Common myeloid progenitor, CD34-positive (primary cell): ENCODE results near the gene CHST1.

Experiments used
- CTCF ChIA-PET: fragments of 350-600 bp; sonication (Branson Sonifier 250); formaldehyde crosslinking; loops from one replicate; lab custom pipeline; 2021; ENCODE audit warnings: antibody characterized with exemption; lab: Charles Lee
- POLR2A ChIA-PET: fragments of 350-600 bp; sonication (Branson Sonifier 250); formaldehyde crosslinking; loops from one replicate; lab custom pipeline; 2021; ENCODE audit warnings: antibody characterized with exemption; lab: Charles Lee
- DNase-seq, 3 donors: peaks; one replicate each; pipeline versions ENCODE4 v3.0.0 to v3.0.0-alpha.2; 2013
- H3K27ac ChIP-seq, 2 experiments: 1 replicate in 1 of 2; 2 replicates in 1 of 2; pipeline ENCODE4 v1.7.0; 2013; ENCODE audit warnings: inconsistent platforms in 2 of 2, low read length in 2 of 2, mild to moderate bottlenecking in 2 of 2, low read depth in 1 of 2, moderate library complexity in 1 of 2; ENCODE audit not compliant: severe bottlenecking in 2 of 2, insufficient read depth in 1 of 2, poor library complexity in 1 of 2
- H3K27me3 ChIP-seq, 5 experiments: replicated peaks in 2 of 5; 1 replicate in 3 of 5; 2 replicates in 2 of 5; pipeline versions ENCODE4 v1.6.1 to v1.7.0; 2013; ENCODE audit warnings: low read length in 4 of 5, mild to moderate bottlenecking in 2 of 5, moderate library complexity in 2 of 5, inconsistent platforms in 1 of 5; ENCODE audit not compliant: insufficient read depth in 5 of 5, control insufficient read depth in 4 of 5
- H3K36me3 ChIP-seq, 4 experiments: 1 replicate in 2 of 4; 2 replicates in 2 of 4; pipeline versions ENCODE4 v1.6.1 to v1.7.0; 2013; ENCODE audit warnings: low read length in 3 of 4, control low read depth in 1 of 4, mild to moderate bottlenecking in 1 of 4; ENCODE audit not compliant: control insufficient read depth in 4 of 4, insufficient read depth in 4 of 4
- H3K4me1 ChIP-seq, 4 experiments: 1 replicate in 3 of 4; 2 replicates in 1 of 4; pipeline versions ENCODE4 v1.6.1 to v1.7.1; 2013; ENCODE audit warnings: low read length in 3 of 4, mild to moderate bottlenecking in 3 of 4, control low read depth in 1 of 4, inconsistent platforms in 1 of 4, moderate library complexity in 1 of 4; ENCODE audit not compliant: control insufficient read depth in 4 of 4, insufficient read depth in 4 of 4; ENCODE audit errors: control extremely low read depth in 1 of 4
- H3K4me3 ChIP-seq, 7 experiments: 1 replicate in 4 of 7; 2 replicates in 3 of 7; pipeline versions ENCODE4 v1.5.1 to v1.7.0; 2013; ENCODE audit warnings: mild to moderate bottlenecking in 7 of 7, low read length in 6 of 7, moderate library complexity in 6 of 7, inconsistent platforms in 2 of 7, low read depth in 2 of 7, control low read depth in 1 of 7; ENCODE audit not compliant: insufficient read depth in 4 of 7, control insufficient read depth in 1 of 7; ENCODE audit errors: extremely low read depth in 1 of 7
- H3K9me3 ChIP-seq, 5 experiments: 1 replicate in 4 of 5; 2 replicates in 1 of 5; pipeline versions ENCODE4 v1.6.1 to v1.7.1; 2013; ENCODE audit warnings: low read length in 4 of 5, mild to moderate bottlenecking in 2 of 5, inconsistent platforms in 1 of 5, low read depth in 1 of 5, moderate library complexity in 1 of 5; ENCODE audit not compliant: control insufficient read depth in 4 of 5, insufficient read depth in 2 of 5; ENCODE audit errors: control extremely low read depth in 1 of 5
- WGBS: methylation state at CpG from one replicate; pipeline ENCODE4 v1.1.5; 2013; ENCODE audit not compliant: insufficient coverage; 5-methylcytosine and 5-hydroxymethylcytosine counted together

The CHST1 gene

DNA sequence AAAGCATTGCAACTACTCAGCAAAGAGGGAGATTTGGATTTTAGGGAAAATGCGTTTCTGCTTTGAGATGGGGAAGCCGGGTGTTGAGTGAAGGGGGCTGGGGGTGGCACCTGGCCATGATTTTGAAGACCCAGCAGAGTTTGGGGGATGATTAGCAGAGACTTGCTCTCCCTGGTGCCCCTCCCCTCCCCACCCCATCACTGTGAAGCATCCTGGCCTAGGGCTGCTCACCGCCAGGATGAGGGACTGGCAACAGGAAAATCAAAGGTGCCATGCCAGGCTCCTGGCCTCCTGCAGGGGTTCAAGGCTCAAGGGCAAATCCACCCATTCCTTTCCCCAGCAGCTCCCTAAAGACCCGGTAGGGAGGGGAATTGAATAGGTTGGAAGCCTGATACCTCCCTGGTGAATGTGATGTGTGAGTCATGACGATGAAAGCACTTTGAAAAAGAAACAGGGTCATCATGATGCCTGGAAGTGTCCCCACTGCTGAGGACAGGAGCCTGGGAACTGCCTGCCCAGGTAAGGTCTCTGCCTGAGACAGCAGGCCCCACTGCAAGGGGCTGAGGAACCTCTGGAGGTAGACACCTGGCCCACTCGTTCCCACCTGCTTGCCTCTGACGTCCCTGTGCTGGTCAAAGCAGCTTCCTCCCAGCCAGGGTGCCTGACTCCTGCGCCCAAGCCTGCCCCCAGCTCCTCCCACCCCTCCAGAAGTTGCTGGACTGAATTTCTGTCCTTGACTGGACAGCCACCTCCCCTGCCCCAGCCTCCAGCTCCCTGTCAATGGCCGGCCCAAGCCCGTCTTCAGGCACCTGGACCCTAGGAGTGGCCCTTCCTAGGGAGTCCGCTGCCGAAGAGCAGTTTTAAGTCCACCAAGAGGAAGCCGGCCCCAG is 1.7 kb downstream of the CHST1 start:
- peak in 1 of 3 donors; percentile 30 for DNase-seq
- WGBS = 24% methylated on average over 12 of the region's 13 CpGs
- ChIA-PET POLR2A (no interaction called here), CTCF (interaction anchor here (0.9 to 1.9 kb wide), 2 partner anchors 9 to 14 kb away, joined by 3 to 6 read pairs; no protein-coding TSS in a partner anchor)
- peaks cover 0 to 97% (median 54%) of the 10 kb centered on the region in 5 experiments for H3K27me3 ChIP-seq
- no peak overlapping the region for H3K27ac ChIP-seq
- H3K4me1 ChIP-seq = peaks cover 0 to 35% (median 24%) of the 10 kb centered on the region in 4 experiments
- no peaks in the 10 kb centered on the region for H3K36me3 ChIP-seq
- peak overlapping the region in 3 of 7 experiments; percentile 61 to 68 (median 62) for H3K4me3 ChIP-seq
- H3K9me3 ChIP-seq = no peaks in the 10 kb centered on the region

DNA sequence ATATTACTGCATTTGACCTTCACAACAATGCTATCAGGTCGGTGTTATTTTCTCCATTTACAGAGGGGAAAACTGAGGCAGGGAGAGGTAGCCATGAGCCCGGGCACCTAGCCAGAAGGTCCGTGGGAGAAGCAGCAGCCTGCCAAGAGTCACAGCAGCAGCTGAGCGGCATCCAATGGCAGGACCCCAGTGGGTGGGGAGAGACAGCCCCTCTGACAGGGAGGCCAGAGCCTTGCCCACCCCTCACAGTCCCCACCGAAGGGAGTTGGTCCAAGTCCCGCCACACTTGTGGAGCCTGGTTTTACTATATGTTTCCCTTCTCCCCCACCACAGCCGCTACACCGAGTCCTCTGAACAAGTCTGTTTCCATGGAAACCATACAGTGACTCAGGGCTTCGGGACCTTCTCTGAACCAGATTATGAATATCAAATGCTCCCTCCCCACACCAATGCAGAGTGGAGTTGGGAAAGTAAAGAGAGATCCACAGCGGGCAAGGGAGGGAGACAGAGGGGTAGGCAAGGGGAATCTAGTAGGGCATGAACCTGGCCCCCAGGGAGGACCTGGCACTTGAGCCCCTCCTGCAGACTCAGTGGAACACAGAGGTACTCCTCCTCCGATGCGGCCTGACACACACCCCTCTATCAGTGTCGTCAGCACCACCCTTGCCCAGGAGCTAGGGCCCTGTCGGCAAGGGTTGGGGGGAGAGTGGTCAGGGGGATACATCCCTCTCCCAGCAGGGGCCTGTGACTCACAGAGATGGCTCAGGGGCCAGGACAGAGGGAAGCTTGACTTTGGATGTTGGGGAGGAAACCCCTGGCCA is 2.5 kb downstream of the CHST1 start:
- peak; percentile 84 to 93 (median 91) for DNase-seq
- peaks cover 0 to 90% (median 54%) of the 10 kb centered on the region in 5 experiments for H3K27me3 ChIP-seq
- ChIA-PET POLR2A (no interaction called here), CTCF (interaction anchor here (1.9 kb wide), 1 partner anchor 8 kb away, joined by 6 read pairs; no protein-coding TSS in a partner anchor)
- no peaks in the 10 kb centered on the region for H3K9me3 ChIP-seq
- H3K4me1 ChIP-seq = peaks cover 0 to 44% (median 30%) of the 10 kb centered on the region in 4 experiments
- no peak overlapping the region for H3K27ac ChIP-seq
- H3K36me3 ChIP-seq = no peaks in the 10 kb centered on the region
- 65% methylated on average over 7 of the region's 14 CpGs for WGBS
- no peak overlapping the region for H3K4me3 ChIP-seq

DNA sequence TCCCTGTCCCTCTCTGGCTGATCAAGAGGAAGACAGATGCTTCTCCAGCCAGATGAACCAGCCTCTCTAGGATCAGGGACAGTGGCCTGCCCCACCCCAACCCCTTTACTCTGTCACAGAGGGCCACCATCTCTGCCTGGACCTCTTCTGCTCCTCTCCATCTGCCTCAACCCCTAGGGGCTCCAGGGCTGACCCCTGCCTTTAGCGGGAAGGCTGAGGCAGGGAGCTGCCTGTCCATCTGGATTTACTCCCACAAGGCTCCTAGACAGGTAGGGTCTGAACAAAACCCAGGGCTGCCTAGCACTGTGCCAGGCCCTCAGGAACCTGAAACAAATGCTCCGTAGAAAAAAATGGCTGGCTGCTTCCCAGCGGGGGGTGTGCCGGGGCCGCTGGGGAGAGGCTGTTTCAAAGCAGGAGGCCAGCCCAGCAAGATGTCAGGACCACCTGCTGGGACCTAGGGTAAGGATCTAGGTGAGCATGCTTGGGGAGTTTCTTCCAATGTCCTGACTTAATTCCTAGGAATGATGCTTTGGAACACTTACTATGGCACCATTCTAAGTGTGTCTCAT is 3.2 kb downstream of the CHST1 start:
- WGBS = 70% methylated on average over 5 of the region's 5 CpGs
- no peak overlapping the region for H3K27ac ChIP-seq
- CTCF ChIA-PET = interaction anchor here (0.9 to 1.3 kb wide), 3 partner anchors 16 to 110 kb away, joined by 3 read pairs; no protein-coding TSS in a partner anchor
- H3K4me3 ChIP-seq = no peak overlapping the region
- peaks cover 0 to 88% (median 54%) of the 10 kb centered on the region in 5 experiments for H3K27me3 ChIP-seq
- DNase-seq = no peak
- no peaks in the 10 kb centered on the region for H3K36me3 ChIP-seq
- POLR2A ChIA-PET = no interaction called here
- H3K9me3 ChIP-seq = no peaks in the 10 kb centered on the region
- H3K4me1 ChIP-seq = peaks cover 0 to 45% (median 31%) of the 10 kb centered on the region in 4 experiments

DNA sequence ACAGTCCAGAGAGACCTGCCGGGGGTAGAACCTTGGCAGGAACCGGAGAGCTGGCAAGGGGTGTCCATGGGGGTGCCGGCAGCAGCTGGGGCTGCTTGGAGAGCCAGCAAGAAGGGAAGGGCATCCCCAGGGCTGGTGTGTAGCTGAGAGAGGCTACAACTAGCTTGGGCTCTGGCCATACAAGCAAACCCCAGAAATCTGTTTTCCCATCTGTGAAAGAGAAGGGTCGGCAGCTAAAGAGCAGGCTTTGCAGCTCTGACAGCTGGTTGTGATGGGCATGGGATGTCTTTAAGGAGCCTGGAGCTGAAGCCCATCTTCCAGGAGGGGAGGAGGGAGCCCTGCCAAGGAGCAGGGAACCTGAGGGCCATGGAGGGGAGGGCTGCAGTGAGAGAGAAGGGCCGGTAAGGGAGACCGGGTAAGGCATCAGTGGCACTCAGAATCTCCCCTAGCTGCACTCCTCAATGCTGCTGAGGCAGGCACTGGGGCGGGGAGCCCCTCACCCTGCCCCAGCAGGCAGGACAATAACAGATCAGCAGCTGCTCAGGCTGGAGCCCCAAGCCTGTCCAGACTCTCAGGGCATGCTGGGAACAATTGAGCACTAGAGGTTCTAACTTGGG is 3.9 kb downstream of the CHST1 start:
- H3K4me3 ChIP-seq = no peak overlapping the region
- peaks cover 0 to 45% (median 31%) of the 10 kb centered on the region in 4 experiments for H3K4me1 ChIP-seq
- no peaks in the 10 kb centered on the region for H3K36me3 ChIP-seq
- no peak for DNase-seq
- no peaks in the 10 kb centered on the region for H3K9me3 ChIP-seq
- peaks cover 0 to 84% (median 49%) of the 10 kb centered on the region in 5 experiments for H3K27me3 ChIP-seq
- ChIA-PET CTCF (interaction anchor here (0.9 to 1.3 kb wide), 3 partner anchors 17 to 110 kb away, joined by 3 read pairs; no protein-coding TSS in a partner anchor), POLR2A (no interaction called here)
- WGBS = 67% methylated on average over 4 of the region's 7 CpGs
- H3K27ac ChIP-seq = no peak overlapping the region

DNA sequence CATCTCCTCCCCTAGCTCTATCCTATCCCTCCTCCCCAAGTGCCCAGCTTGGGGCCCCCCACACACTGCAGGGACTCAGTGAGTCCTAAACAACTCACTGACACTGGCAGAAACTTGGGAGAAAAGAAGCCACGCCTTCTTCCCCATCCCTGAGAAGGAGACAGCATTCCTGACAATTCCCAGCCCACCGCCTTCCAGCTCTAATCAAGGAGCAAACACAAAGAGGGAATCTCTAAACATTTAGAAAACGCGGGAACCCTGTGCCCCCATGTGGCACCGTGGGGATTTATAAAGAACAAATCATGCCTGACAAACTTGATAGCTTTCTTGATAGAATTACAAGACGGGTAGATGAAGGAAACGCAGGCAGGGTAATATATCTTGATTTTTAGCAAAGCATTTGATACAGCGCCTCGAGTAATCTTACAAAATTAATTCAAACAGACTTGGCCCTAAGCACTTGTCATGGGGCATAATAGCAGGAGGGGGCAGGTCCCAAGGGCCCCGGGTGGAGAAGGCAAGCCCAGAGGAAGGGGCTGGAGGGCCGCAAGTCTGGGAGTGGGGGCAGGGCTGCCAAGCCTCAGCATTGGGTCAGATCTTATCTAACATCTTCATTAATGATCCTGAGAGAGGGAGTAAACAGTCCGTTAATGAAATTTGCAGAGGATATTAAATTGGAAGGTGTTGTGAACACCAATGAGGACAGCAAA is 4.5 kb downstream of the CHST1 start:
- POLR2A ChIA-PET = no interaction called here
- peaks cover 0 to 45% (median 30%) of the 10 kb centered on the region in 4 experiments for H3K4me1 ChIP-seq
- no peak for DNase-seq
- H3K27ac ChIP-seq = no peak overlapping the region
- H3K4me3 ChIP-seq = no peak overlapping the region
- H3K36me3 ChIP-seq = no peaks in the 10 kb centered on the region
- peaks cover 0 to 81% (median 44%) of the 10 kb centered on the region in 5 experiments for H3K27me3 ChIP-seq
- CTCF ChIA-PET = interaction anchor here (1.1 to 1.6 kb wide), 5 partner anchors 16 to 725 kb away, joined by 3 to 5 read pairs (median 4); no protein-coding TSS in a partner anchor
- H3K9me3 ChIP-seq = no peaks in the 10 kb centered on the region
- 27% methylated on average over 8 of the region's 12 CpGs for WGBS

DNA sequence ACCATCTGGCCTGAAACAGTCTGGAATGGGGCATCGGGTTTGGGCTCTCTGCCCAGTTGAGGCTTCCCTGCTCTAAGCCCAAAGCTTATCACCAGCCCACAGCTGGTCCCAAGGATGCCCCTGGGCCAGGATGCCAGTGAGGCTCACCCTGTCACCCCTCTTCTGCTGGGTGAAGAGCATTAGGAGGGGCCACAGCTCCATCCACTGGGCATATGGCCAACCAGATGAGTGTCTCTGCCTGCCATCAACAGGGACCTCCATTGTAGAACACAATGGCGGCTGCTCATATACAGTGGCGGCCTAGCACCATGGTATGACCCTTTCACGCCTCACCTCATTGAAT is 5.6 kb downstream of the CHST1 start:
- Histone ChIP-seq H3K27ac (no peak overlapping the region), H3K4me1 (peaks cover 0 to 39% (median 23%) of the 10 kb centered on the region in 4 experiments), H3K36me3 (no peaks in the 10 kb centered on the region), H3K27me3 (peaks cover 0 to 79% (median 44%) of the 10 kb centered on the region in 5 experiments), H3K9me3 (no peaks in the 10 kb centered on the region), H3K4me3 (no peak overlapping the region)
- 100% methylated on average over 2 of the region's 4 CpGs for WGBS
- POLR2A ChIA-PET = no interaction called here
- DNase-seq = peak; percentile 38 to 78 (median 71)
- CTCF ChIA-PET = interaction anchor here (0.7 to 1.6 kb wide), 5 partner anchors 17 to 724 kb away, joined by 3 to 5 read pairs (median 4); no protein-coding TSS in a partner anchor
